NCI-H1694 (cell line): ENCODE measurements around the gene N4BP3.
"Not testable (repeated sequence)": the region's sequence is repeated elsewhere in the genome, so short reads cannot be mapped to it uniquely, and the experiment has no call there.

Experiments used
- DNase-seq: peaks from one replicate; lab custom pipeline; 2025; lab: John Stamatoyannopoulos, UW

Gene N4BP3, protein sequence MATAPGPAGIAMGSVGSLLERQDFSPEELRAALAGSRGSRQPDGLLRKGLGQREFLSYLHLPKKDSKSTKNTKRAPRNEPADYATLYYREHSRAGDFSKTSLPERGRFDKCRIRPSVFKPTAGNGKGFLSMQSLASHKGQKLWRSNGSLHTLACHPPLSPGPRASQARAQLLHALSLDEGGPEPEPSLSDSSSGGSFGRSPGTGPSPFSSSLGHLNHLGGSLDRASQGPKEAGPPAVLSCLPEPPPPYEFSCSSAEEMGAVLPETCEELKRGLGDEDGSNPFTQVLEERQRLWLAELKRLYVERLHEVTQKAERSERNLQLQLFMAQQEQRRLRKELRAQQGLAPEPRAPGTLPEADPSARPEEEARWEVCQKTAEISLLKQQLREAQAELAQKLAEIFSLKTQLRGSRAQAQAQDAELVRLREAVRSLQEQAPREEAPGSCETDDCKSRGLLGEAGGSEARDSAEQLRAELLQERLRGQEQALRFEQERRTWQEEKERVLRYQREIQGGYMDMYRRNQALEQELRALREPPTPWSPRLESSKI

DNA sequence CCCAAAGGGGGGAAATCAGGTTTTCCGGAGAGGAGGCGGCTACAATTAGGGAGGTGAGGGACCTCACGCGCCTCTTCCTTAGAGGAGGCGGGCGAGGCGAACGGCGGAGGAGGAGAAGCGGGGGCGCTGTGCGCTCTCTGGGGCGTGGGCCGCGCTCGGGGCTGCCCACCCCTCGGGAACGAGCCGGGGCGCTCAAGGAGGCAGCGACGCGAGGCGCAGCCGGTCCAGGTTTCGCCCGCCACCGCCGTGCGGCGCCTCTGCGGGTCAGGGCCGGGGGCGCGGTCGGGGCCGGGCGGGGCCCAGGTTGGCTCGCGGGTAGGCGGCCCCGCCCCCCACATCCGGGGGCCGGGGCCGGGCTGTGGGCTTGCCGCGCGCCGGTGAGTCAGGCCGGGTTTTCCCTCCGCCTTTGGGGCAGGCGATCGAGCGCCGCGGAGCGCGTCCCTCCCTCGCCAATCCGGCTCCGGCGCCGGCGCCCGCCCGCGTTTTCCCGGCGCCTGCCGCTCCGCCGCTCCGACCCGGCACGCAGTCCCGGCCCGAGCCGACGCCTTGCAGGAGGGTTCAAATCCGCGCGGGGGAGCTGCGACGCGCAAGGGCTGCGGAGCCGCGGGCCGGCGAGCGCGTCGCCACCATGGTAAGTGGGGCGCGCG lies at the start of gene N4BP3:
TSS of gene N4BP3 (plus strand) at position 392 of the 647 bp plus-strand sequence. CDS start 6,052 bp downstream, outside the sequence.
- DNase-seq = no peak

DNA sequence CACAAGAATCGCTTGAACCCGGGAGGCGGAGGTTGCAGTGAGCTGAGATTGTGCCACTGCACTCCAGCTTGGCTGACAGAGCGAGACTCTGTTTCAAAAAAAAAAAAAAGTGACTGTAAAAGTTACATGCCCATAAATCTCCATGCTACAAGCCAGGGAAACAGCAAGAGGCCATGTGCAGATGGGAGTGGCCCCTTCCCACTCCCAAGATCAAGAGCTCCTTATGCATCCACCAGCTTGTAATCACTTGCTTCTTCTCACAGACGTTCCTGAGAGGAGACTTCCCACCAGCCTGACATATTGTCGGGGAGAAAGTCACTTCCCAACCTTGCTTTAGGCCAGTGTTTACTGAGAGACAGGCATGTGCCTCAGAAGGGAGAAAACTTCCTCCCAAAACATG lies 45.6 kb upstream of the N4BP3 start:
- DNase-seq = no peak

DNA sequence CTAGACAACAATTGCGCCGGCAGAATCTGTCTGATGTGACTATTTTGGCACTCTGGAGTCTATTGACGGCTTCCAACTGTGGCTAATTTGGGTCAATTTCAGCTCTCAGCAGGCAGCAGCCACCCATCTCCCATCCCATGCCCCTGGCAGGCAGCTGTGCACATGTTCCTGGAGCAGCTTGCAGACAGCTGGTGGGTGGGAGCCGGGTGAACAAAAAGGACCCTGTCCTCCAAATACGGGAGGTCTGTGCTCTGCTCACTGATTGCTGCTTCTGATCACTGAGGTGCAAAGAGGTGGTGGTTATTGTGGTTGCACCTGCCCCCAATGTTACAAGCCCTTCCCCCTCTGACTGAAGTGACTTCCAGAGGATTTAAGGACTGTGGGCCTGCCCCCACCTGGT lies 45.0 kb upstream of the N4BP3 start:
- peak; percentile 73 for DNase-seq

DNA sequence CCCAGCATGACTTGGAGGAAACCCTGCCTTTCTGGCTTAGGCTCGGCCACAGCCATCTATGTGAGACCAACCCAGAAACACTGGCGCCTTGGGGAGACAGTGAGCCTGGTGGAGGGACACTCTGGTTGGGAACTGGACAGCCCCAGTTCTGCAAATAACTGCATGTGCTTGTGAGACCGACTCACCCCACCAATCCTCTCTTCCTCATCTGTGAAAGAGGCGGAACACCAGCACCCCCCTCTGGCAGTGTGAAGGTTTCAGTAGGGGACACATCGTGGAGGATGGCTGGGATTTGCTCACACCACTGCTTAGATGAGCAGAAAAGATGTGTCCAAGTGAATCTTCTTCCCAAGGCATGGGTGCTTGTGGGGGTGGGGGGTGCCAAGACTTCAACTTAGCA lies 43.4 kb upstream of the N4BP3 start:
- peak; percentile 43 for DNase-seq

DNA sequence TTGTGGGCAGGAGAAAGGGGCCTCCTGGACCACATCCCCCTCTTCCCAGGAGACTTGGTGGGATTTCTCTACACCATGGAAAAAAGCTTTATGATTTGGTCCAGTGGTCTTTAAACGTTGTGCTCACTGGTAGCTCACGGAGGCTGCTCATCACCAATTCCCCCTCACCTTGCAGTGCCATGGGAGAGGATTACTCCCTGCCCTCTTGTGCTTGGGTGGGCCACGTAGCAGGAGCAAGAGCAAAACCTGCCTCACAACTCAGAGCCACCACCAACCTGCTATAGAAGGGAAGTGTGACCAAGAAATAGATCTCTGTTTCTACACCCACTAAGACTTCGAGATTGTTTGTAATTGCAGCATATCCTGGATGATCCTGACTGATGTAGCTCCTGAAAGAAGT lies 42.2 kb upstream of the N4BP3 start:
- DNase-seq = no peak

DNA sequence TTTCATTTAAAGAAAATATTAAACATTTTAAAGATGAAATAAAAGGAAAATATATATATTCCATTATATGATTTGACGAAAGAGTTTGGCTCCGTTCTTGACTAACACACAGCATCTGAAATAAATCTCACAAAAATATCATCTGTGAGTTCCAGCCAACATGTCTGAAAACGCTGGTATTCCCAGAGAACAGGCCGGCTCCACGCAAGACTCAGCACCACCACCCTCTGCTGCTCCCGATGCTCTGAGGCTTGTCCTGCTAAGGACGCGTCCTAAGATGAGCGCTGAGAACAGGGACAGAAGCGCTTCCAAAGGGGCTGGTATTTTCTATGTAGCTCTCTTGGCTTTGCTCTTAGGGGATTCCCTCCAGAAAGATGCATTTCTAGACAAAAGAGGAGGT lies 40.6 kb upstream of the N4BP3 start:
- DNase-seq = no peak

DNA sequence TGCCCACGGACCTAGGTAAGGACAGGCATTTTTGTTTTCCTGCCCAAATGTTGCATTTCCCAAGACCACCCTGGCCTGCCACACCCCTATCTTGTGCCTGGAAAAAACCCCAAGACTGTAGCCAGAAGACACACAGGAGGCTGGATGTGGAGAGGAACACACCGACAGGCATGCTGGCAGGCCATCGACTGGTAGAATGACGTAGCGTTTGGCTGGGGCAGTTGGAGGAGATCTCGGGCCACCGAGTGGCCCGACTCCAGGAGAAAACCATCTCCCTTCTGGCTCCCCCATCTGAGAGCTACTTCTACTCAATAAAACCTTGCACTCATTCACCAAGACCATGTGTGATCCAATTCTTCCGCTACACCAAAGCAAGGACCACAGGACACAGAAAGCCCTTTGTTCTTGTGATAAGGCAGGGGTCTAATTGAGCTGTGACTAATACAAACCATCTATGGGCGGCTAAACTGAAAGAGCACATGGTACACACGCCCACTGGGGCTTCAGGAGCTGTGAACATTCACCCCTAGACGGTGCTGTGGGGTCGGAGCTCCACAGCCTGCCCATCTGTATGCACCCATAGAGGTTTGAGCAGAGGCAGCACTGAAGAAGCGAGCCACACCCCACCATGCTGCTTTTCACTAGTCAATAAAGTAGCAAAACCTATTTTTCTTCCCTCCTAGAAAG lies 38.9 kb upstream of the N4BP3 start:
- DNase-seq = no peak

DNA sequence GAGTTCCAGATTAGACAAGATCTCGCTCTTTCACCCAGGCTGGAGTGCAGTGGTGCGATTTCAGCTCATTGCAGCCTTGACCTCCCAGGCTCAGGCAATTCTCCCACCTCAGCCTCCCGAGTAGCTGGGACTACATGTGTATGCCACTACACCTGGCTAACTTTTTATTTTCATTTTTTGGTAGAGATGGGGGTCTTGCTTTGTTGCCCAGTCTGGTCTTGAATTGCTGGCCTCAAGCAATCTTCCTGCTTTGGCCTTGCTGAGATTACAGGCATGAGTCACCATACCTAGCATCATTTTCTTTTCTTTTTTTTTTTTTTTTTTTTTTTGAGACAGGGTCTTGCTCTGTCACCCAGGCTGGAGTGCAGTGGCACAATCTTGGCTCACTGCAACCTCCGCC lies 36.4 kb upstream of the N4BP3 start:
- not testable (repeated sequence) for DNase-seq

DNA sequence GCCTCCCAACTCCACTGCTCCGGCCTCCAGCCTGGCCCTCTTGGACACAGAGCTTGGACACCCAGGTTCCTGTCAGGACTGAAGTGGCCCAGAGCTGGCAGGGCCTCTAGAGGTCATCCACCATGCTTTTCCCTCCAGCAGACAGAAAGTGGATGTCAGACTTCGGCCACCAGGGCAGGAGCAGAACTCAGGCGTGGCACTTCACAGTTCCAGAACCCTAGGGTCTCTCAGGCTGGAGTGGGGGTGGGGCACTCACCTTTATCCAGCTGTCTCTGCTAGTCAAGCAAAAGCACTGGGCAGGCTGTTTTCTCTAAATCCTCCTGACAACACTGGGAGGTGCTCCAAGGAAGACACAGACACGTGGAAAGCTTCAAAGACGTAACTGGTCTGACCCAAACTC lies 35.6 kb upstream of the N4BP3 start:
- no peak for DNase-seq

DNA sequence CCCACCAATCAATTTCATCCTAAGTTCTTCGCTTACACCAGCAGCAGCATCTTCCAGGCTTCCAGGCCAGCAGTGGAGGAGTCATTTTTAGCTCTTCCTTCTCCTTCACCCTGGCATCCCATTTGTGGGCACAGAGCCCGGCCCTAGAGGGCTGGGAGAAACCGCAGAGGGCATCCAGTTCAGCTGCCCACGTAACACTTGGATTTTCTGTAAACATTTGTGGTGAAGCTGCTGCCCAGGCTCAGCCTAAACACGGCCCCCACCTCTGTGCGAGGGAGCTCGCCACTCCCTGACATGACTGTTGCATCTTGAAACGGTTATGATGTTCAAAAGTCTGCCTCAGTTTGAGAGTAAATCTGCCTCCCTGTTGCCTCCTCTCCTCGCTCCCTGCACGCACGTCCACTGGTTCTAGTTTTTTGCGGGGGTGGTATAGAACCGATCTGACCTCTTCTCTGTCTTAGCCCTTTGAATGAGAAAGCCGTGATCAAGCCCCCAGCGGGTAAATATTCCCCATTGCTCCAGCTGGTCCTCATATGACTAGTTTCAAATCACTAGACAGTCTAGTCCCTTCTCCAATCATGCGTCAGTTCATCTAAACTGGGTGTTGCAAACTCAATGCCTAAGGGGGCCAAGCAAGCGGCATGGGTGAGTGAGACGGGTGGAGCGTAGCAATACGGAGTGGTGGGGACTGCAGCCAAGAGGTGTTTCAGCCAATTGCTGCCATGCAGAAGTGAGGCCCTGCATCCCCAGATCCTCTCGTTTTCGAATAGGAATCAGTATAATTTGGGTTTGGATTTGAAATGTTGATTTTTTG lies 34.9 kb upstream of the N4BP3 start:
- DNase-seq = no peak

DNA sequence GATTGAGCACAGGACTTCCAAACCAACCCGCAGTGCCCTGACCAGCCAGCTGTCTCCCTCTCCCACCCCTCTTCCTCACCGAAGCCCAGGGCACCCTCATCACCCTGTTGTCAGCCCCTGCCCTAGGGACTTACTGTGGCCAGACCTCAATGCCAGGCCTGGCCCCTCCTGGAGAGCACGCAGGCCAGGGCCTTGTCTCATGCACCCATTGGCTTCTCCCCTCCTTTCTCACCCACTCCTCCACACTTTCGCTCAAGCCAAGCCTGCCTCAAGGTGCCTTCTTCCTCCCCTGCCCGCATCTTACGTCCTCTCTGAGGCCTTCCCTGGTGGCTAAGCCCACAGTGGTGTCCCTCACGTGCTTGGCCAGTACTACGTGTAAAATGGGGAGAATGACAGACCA lies 33.3 kb upstream of the N4BP3 start:
- DNase-seq = no peak

DNA sequence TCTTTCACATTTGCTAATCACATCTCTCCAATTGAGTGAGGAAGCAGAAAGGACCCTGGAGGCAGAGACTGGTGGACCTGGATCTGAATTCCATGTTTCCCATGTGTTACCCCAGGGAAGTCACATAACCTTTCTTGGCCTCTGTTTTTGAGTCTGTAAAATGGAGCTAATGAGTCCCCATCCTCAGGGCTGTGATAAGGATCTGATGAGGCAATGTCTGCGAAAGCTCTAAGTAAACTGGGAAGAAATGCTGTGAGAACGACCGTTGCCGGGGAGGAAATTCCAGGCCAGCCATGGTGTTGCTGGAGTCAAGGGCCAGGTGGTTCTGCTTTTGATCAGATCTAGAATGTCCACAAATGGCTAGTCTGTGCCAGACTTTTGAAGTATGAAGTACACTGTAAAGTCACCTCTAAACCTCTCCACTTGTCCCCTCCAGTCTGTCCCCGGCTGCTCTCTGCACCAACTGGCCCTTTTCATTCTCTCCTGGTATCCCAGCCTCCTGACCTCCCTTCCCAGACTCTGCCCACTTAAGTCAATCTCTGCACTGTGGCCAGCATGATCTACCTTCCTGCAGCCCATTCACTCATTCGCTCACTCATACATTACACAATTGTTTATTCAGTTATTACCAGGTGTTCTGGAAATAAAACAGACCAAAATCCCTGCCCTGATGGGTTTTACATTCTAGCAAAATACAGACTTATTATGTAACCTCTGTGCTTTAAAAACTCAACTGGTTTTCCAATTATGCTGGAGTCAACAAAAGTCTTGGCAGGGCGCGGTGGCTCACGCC lies 32.5 kb upstream of the N4BP3 start:
- no peak for DNase-seq

DNA sequence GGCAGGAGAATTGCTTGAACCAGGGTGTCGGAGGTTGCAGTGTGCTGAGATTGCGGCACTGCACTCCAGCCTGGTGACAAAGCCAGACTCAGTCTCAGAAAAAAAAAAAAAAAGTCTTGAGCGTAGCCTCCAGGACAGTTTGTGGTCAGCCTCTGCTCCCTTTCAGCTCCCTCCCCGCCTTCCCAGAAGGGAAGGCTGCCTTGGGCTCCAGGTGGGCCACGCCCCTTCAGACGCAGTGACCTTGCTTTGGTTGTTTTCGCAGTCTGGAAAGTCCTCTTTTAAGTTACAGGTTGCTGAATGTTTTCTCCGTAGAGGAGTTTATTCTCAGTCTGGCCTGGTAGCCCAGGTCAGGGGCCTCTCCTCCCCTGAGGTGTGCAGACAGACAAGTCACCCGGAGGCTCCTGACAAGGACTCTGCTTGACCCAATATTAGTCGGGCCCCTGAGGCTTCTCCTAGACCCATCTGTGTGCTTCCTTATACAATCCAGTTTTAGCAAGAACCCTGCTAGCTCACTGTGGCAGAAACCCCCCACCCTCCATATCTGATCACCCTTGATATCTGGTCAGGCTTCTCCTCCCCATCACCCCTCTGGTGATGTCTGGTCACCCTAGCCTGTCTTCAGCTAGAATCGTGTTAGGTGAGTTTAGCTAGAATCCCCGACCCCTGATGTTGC lies 31.6 kb upstream of the N4BP3 start:
- DNase-seq = no peak

DNA sequence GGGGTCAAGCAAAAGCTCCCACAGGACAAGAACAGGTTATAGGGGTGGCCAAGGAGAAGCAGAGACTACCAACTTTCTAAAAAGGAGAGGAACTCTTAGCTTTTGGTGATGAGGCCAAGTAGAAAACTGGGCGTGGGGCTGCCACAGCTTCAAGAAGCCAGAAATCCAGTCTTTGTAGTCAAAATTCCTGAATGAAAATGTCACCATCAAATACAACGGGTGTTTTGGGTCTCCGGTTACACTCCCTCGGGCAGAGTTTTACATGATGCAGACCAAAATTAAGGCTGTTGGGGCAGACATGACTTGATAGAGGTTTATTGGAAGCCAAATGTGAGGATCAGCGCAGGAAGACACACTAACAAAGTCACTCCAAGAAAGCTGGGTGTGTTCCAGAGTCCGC lies 29.4 kb upstream of the N4BP3 start:
- DNase-seq = no peak

DNA sequence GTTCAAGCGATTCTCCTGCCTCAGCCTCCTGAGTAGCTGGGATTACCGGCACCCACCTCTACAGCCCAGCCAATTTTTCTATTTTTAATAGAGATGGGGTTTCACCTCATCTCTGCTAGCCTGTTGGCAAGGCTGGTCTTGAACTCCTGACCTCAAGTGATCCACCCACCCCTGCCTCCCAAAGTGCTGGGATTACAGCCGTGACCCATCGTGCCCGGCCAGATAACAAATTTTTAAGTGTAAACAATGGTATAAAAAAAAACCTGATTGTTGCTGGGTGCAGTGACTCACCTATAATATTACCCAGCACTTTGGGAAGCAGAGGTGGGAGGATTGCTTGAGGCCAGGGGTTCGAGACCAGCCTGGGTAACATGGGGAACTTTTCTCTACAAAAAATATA lies 28.0 kb upstream of the N4BP3 start:
- no peak for DNase-seq

DNA sequence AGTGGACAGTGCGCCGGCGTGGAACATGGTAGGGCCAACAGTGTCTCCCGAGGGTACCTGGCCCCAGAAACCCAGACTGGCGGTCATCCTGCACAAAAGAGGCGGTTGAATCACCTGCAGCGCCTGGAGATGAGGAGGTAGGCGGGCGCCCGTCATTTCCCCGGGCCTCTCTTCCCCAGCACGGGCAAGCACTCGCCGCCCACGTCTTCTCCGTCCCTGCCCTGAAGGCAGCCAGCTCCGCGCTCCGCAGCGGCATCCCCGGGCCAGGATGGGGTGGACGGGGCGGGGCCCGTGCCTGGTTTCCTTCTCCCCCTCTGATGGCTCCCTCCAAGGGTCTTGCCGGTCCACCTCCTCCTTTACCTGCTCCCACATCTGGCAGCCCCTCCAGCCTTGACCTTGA lies 27.1 kb upstream of the N4BP3 start:
- no peak for DNase-seq

DNA sequence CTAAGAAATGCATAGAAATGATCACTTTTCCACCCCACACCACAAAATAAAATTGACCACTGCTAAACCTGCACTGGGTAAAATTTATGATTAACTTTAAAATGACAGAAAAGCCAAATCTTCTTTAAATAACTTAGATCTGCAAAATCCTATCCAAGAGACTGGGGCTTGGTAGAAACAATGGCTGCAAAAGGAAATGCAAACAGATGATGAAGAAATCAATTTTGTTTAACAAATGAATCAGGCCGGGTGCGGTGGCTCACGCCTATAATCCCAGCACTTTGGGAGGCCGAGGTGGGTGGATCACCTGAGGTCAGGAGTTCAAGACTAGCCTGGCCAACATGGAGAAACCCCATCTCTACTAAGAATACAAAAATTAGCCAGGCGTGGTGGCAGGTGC lies 26.1 kb upstream of the N4BP3 start:
- DNase-seq = not testable (repeated sequence)

DNA sequence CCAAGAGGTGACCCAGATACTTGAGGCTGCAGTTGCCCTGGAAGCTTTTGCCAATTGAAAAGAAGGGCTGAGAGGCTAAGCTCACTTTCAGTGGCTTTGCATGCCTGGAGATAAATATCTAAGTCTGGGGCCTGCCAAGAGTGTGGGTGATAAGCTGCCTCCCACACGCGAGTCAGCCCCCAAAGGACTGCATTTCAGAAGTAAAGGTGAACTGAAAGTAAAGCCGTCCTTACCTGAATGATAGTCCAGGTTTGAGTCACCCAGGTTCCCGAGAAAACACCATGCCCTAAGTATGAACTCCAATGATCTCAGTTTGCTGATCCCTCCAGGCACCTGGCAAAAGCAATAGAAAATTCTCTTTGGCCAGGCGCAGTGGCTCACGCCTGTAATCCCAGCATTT lies 22.5 kb upstream of the N4BP3 start:
- no peak for DNase-seq

DNA sequence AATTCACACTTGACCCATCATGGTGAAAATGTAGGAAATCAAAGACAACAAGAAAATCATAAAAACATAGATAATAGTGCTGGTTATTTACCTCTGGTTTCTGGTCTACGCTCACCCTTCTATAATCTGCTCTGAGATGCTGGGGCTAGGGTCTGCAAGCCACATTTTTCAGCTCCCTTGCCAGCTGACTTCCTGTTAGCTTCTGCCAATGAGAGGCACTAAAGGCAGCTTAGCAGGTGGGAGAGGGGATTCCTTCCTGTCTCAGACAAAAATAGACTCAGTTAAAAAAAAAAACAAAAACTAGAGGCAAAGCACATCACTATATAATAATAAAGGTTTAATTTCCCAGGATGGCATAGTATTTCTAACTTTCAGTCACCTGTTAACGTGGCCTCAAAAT lies 20.2 kb upstream of the N4BP3 start:
- DNase-seq = no peak

DNA sequence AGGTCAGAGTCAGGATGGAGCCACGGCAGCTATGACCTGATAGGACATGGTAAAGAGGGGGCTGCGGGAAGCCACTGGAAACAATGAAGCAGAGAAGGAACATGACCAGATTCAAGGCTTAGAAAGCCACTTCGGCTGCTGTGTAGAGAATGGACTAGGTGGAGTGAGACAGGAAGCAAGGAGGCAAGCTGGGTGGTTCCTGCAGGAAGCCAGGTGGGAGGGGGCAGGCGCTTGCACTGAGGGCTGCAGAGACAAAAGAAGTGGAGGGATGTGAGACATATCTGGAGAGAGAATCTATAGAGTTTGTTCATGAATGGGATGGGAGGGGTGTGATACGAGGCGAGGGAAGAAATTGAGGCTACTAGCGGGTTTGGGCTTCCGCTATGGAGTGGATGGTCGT lies 19.0 kb upstream of the N4BP3 start:
- DNase-seq = no peak

DNA sequence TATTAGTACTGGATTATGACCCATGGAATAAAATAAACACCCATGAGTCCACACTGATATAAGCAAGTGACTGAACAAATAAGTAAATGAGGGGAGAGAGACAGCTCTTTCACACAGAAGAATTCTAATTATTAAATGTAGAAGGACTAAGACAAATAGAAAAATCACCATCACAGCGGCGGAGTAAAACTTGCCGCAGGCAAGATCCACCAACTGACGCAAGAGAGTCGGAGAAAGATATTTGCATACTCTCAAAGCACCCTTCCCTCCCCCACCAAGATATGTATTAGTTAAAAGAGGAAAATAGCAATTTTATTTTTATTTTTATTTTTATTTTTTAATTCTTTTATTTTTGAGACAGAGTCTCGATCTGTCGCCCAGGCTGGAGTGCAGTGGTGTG lies 14.6 kb upstream of the N4BP3 start:
- no peak for DNase-seq
